ENCODE results near the gene LIX1L. TPM values are rescaled to one million over a fixed set of nuclear protein-coding genes. Genes with fewer than 3 reads are reported as not detected.

The LIX1L gene
- total RNA-seq, 1 experiment from 2014 or later, result 12.4 TPM

DNA sequence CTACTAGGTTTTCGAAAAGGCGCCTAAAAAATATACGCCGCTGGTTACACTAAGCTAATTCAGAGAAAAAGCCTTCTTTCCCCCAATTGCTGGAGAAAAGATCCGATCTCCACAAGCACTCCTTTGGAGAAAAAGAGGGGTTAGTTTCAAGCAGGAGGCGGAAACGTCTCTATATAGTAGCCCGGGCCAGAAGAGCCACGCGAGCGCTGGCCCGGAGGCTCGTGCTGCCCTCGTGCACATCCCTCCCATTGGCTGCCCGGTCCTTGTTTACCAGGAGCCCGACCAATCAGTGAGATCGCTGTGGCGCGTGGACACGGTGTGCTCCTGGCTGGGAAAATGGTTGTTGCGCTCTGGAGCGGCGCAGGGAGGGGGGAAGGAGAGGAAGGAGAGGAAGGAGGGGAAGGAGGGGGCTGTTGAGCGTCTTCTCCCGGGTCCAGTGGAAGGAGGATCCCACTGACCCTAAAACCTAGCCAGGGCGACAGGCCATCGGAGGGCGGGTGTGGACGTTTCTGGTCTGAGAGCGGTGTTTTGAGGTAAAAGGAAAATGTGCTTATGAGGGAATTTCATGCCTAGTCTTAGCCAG is 38.7 kb upstream of the LIX1L start, which contains the start of gene TXNIP:
Gene TXNIP (minus strand): TSS at position 147 of the 583 bp plus-strand sequence. CDS start 313 bp downstream, outside the sequence.
- Histone ChIP-seq H3K27ac (ENCODE audit: low read depth, low read length) (no peak within 1 kb of the TSS), H3K4me1 (ENCODE audit: control insufficient read depth in 1 of 2, insufficient read depth in 2 of 2, low read length in 2 of 2) (no peaks in the 10 kb centered on the region)

More for the DNA sequence above, 38.7 kb upstream of the LIX1L start, which contains the start of gene TXNIP:
- BruUV-seq (replicated peaks), result no TSS peak
- no peaks in the 10 kb centered on the region for H4K20me1 ChIP-seq (ENCODE audit: insufficient read depth)
- H3K27me3 ChIP-seq (ENCODE audit: insufficient read depth, low read length), result no peaks in the 10 kb centered on the region
- no peak within 1 kb of the TSS for H3K4me2 ChIP-seq (ENCODE audit: low read length)
- H2AFZ ChIP-seq (ENCODE audit: low read depth, low read length, poor library complexity, severe bottlenecking), result no peak within 1 kb of the TSS
- ChIA-PET CTCF (interaction anchor here (0.8 kb wide), 1 partner anchor 11 kb away, joined by 3 read pairs; no protein-coding TSS in a partner anchor), RAD21 (ENCODE audit: low non-redundant PET in 1 of 2, low total read pairs in 2 of 2, uncharacterized antibody in 2 of 2, unreplicated experiment in 2 of 2) (no interaction called here), POLR2A (no interaction called here)
- DNase-seq (ENCODE audit: low read depth, low spot score) (no peak), ATAC-seq (no peak)
- no peak within 1 kb of the TSS for H3K4me3 ChIP-seq (replicated peaks in 1 of 2; ENCODE audit: low read depth in 1 of 2, low read length in 2 of 2)
- TF ChIP-seq ZNF274 (IDR thresholded peaks at IDR 0.05; ENCODE audit: low read depth, low read length), result no peak
- TF ChIP-seq, protein P1, sequence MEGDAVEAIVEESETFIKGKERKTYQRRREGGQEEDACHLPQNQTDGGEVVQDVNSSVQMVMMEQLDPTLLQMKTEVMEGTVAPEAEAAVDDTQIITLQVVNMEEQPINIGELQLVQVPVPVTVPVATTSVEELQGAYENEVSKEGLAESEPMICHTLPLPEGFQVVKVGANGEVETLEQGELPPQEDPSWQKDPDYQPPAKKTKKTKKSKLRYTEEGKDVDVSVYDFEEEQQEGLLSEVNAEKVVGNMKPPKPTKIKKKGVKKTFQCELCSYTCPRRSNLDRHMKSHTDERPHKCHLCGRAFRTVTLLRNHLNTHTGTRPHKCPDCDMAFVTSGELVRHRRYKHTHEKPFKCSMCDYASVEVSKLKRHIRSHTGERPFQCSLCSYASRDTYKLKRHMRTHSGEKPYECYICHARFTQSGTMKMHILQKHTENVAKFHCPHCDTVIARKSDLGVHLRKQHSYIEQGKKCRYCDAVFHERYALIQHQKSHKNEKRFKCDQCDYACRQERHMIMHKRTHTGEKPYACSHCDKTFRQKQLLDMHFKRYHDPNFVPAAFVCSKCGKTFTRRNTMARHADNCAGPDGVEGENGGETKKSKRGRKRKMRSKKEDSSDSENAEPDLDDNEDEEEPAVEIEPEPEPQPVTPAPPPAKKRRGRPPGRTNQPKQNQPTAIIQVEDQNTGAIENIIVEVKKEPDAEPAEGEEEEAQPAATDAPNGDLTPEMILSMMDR (IDR thresholded peaks at IDR 0.05 in 2 of 3, conservative IDR thresholded peaks at IDR 0.05 in 1 of 3; ENCODE audit: borderline replicate concordance in 1 of 3, insufficient read depth in 1 of 3, low read depth in 2 of 3, low read length in 2 of 3), result no peak
- TF ChIP-seq SP1 (IDR thresholded peaks at IDR 0.05; ENCODE audit: low read depth), result no peak
- TF ChIP-seq, protein P2, sequence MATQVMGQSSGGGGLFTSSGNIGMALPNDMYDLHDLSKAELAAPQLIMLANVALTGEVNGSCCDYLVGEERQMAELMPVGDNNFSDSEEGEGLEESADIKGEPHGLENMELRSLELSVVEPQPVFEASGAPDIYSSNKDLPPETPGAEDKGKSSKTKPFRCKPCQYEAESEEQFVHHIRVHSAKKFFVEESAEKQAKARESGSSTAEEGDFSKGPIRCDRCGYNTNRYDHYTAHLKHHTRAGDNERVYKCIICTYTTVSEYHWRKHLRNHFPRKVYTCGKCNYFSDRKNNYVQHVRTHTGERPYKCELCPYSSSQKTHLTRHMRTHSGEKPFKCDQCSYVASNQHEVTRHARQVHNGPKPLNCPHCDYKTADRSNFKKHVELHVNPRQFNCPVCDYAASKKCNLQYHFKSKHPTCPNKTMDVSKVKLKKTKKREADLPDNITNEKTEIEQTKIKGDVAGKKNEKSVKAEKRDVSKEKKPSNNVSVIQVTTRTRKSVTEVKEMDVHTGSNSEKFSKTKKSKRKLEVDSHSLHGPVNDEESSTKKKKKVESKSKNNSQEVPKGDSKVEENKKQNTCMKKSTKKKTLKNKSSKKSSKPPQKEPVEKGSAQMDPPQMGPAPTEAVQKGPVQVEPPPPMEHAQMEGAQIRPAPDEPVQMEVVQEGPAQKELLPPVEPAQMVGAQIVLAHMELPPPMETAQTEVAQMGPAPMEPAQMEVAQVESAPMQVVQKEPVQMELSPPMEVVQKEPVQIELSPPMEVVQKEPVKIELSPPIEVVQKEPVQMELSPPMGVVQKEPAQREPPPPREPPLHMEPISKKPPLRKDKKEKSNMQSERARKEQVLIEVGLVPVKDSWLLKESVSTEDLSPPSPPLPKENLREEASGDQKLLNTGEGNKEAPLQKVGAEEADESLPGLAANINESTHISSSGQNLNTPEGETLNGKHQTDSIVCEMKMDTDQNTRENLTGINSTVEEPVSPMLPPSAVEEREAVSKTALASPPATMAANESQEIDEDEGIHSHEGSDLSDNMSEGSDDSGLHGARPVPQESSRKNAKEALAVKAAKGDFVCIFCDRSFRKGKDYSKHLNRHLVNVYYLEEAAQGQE (IDR thresholded peaks at IDR 0.05; ENCODE audit: low read depth), result no peak
- TF ChIP-seq, protein P3, sequence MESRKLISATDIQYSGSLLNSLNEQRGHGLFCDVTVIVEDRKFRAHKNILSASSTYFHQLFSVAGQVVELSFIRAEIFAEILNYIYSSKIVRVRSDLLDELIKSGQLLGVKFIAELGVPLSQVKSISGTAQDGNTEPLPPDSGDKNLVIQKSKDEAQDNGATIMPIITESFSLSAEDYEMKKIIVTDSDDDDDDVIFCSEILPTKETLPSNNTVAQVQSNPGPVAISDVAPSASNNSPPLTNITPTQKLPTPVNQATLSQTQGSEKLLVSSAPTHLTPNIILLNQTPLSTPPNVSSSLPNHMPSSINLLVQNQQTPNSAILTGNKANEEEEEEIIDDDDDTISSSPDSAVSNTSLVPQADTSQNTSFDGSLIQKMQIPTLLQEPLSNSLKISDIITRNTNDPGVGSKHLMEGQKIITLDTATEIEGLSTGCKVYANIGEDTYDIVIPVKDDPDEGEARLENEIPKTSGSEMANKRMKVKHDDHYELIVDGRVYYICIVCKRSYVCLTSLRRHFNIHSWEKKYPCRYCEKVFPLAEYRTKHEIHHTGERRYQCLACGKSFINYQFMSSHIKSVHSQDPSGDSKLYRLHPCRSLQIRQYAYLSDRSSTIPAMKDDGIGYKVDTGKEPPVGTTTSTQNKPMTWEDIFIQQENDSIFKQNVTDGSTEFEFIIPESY (IDR thresholded peaks at IDR 0.05; ENCODE audit: extremely low read depth, insufficient replicate concordance, low read length), result no peak
- no peak for TF ChIP-seq EZH2phosphoT487 (IDR thresholded peaks at IDR 0.05; ENCODE audit: borderline replicate concordance)
- TF ChIP-seq JUND (IDR thresholded peaks at IDR 0.05), result no peak
- TF ChIP-seq FOSL1 (IDR thresholded peaks at IDR 0.05; ENCODE audit: low read depth), result no peak
- TF ChIP-seq CBX3 (IDR thresholded peaks at IDR 0.05; ENCODE audit: low read depth), result no peak
- no peak for TF ChIP-seq POLR2A (IDR thresholded peaks at IDR 0.05; ENCODE audit: borderline replicate concordance, extremely low read depth, insufficient read depth, insufficient read length)
- TF ChIP-seq ELF1 (IDR thresholded peaks at IDR 0.05; ENCODE audit: borderline replicate concordance, low read depth), result no peak
- no peak for TF ChIP-seq EGR1 (IDR thresholded peaks at IDR 0.05; ENCODE audit: low read depth)
- no peak for TF ChIP-seq ZFX (IDR thresholded peaks at IDR 0.05)
- no peak for TF ChIP-seq YY1 (IDR thresholded peaks at IDR 0.05; ENCODE audit: extremely low read depth, insufficient replicate concordance, low read depth, low read length)
- TF ChIP-seq SRF (IDR thresholded peaks at IDR 0.05; ENCODE audit: low read depth), result no peak
- TF ChIP-seq, protein P4, sequence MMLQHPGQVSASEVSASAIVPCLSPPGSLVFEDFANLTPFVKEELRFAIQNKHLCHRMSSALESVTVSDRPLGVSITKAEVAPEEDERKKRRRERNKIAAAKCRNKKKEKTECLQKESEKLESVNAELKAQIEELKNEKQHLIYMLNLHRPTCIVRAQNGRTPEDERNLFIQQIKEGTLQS (IDR thresholded peaks at IDR 0.05), result no peak
- no peak for TF ChIP-seq POLR2AphosphoS5 (IDR thresholded peaks at IDR 0.05; ENCODE audit: low read depth, low read length)
- H3K9me2 ChIP-seq (ENCODE audit: insufficient read depth), result no peaks in the 10 kb centered on the region
- H3K36me3 ChIP-seq (ENCODE audit: control insufficient read depth in 1 of 2, insufficient read depth in 2 of 2, low read length in 2 of 2), result no peaks in the 10 kb centered on the region
- H3K9ac ChIP-seq (ENCODE audit: low read length), result no peak within 1 kb of the TSS
- intact Hi-C loops (cut with micrococcal nuclease), result no loop called here
- no peaks in the 10 kb centered on the region for H3K9me3 ChIP-seq (ENCODE audit: control insufficient read depth in 1 of 2, insufficient read depth in 1 of 2, low read depth in 1 of 2, low read length in 2 of 2)
- no peaks in the 10 kb centered on the region for H3K79me2 ChIP-seq (ENCODE audit: insufficient read depth, low read length)

Data from HCT116 (cell line).